ENCODE measurements around the gene NFIX.

GRCh38 chr19:13090511-13091231 is 95.4 kb downstream of the NFIX start:
- TF ChIP-seq CTCF (conservative IDR thresholded peaks at IDR 0.05 in 1 of 2, IDR thresholded peaks at IDR 0.05 in 1 of 2; ENCODE audit: low read depth in 1 of 2, low read length in 2 of 2): no peak
- TF ChIP-seq EZH2 (IDR thresholded peaks at IDR 0.05; ENCODE audit: low read length, missing control alignments): no peak
